Kidney capillary endothelial cell (primary cell): Measurements from ENCODE around the gene KIAA1671.
"Not testable (repeated sequence)": the region's sequence is repeated elsewhere in the genome, so short reads cannot be mapped to it uniquely, and the experiment has no call there.

ENCODE experiments used
- DNase-seq: peaks from one replicate; pipeline ENCODE4 v3.0.0-alpha.2; 2018; ENCODE audit warnings: low spot score

The KIAA1671 gene

DNA sequence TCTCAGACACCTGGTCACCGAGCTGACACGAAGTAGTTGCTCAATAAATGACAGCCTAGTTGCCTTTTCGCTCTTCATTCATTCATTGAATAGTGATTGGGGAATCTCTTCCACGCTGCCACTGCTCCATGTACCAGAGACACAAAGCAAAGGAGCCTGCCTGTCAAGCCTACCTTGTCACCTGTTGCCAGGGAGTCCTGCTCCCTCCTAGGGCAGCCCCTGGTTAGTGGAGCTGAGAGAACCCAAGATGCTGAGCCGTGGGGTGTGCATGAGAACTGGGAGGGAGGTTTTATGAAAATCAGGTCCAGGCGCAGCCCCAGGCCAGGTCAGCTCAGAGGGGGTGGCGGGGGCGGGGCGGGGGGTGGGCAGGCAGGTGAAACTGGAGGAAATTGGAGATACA lies 285.5 kb downstream of the KIAA1671 start:
- not testable (repeated sequence) for DNase-seq
